Lower leg skin (tissue), 4 donors: Measurements from ENCODE around the gene SLC2A11. TPM values are rescaled to one million over a fixed set of nuclear protein-coding genes. Genes with fewer than 3 reads are reported as not detected.

Experiments
- DNase-seq, 2 donors: peaks; one replicate each; pipeline ENCODE4 v3.0.0-alpha.2; 2019; ENCODE audit warnings: low spot score in 2 of 2
- H3K4me3 ChIP-seq: fragments of 200-600 bp; sonication (generic); 2 replicates; pipeline ENCODE4 v1.5.1; 2017; ENCODE audit warnings: mild to moderate bottlenecking, low read depth; ENCODE audit not compliant: poor library complexity, severe bottlenecking
- CTCF ChIP-seq, 3 donors: fragments of 450-650 bp; IDR thresholded peaks; one replicate each; pipeline ENCODE4 v1.5.1; 2016; ENCODE audit warnings: antibody characterized with exemption in 3 of 3, mild to moderate bottlenecking in 3 of 3, moderate library complexity in 2 of 3
- POLR2A ChIP-seq, 2 donors: fragments of 450-650 bp; IDR thresholded peaks; one replicate each; pipeline ENCODE4 v1.6.1; 2016 to 2017; ENCODE audit warnings: antibody characterized with exemption in 2 of 2, mild to moderate bottlenecking in 1 of 2, moderate library complexity in 1 of 2
- WGBS, 2 donors: methylation state at CpG; one replicate each; pipeline ENCODE4 v1.1.5; 2018; 5-methylcytosine and 5-hydroxymethylcytosine counted together
- intact Hi-C: fragments of 100-400 bp; cut with DNase I; formaldehyde crosslinking; loops from one replicate; pipeline ENCODE4 v1.15.0; 2023; ENCODE audit warnings: low total_unique reads
- total RNA-seq, 4 donors: library from RNA; depleted of rRNA; stranded (reverse); fragments of >200 nt; gene quantifications; one replicate each; pipeline ENCODE4 v1.1.0, GENCODE V29; 2016

Gene SLC2A11
- total RNA-seq, 4 donors from 2014 or later = 5.0 to 11.1 (median 8.6) TPM

- intact Hi-C loops = no loop called here
Measured at GRCh38 chr22:23825246-23825905, 32.3 kb upstream of the SLC2A11 start.

GRCh38 chr22:23826510-23827350, 30.9 kb upstream of the SLC2A11 start:
- DNase-seq = no peak
- 67 to 70% methylated on average over 10 to 11 of the region's 15 CpGs for WGBS, 2 donors
- no peak overlapping the region for H3K4me3 ChIP-seq
- TF ChIP-seq POLR2A (IDR thresholded peaks at IDR 0.05) (no peak), CTCF (IDR thresholded peaks at IDR 0.05) (no peak)
- intact Hi-C loops = no loop called here

More at GRCh38 chr22:23825246-23825905, 32.3 kb upstream of the SLC2A11 start:
- no peak overlapping the region for H3K4me3 ChIP-seq
- TF ChIP-seq POLR2A (IDR thresholded peaks at IDR 0.05) (no peak), CTCF (IDR thresholded peaks at IDR 0.05) (no peak)
- 89 to 93% methylated on average over 12 of the region's 12 CpGs for WGBS, 2 donors
- no peak for DNase-seq

- no peak for DNase-seq
- H3K4me3 ChIP-seq = no peak overlapping the region
- 83 to 87% methylated on average over 10 to 11 of the region's 11 CpGs for WGBS, 2 donors
- TF ChIP-seq CTCF (IDR thresholded peaks at IDR 0.05) (no peak), POLR2A (IDR thresholded peaks at IDR 0.05) (no peak)
- intact Hi-C loops = no loop called here
Measured at GRCh38 chr22:23827351-23827995, 30.2 kb upstream of the SLC2A11 start.

- WGBS, 2 donors = 84 to 85% methylated on average over 10 of the region's 10 CpGs
- DNase-seq = no peak
- H3K4me3 ChIP-seq = no peak overlapping the region
- intact Hi-C loops = no loop called here
- TF ChIP-seq POLR2A (IDR thresholded peaks at IDR 0.05) (no peak), CTCF (IDR thresholded peaks at IDR 0.05) (no peak)
Measured at GRCh38 chr22:23828800-23829680, 28.6 kb upstream of the SLC2A11 start.

GRCh38 chr22:23829845-23830372, 27.8 kb upstream of the SLC2A11 start:
- intact Hi-C loops = no loop called here
- H3K4me3 ChIP-seq = no peak overlapping the region
- whole genome bisulfite sequencing, 2 donors = 66 to 82% methylated on average over 7 of the region's 7 CpGs
- no peak for DNase-seq
- TF ChIP-seq CTCF (IDR thresholded peaks at IDR 0.05) (no peak), POLR2A (IDR thresholded peaks at IDR 0.05) (no peak)
